Measurements from ENCODE around the gene GGCT.

The GGCT gene

GRCh38 chr7:30459591-30460245 lies 44.9 kb downstream of the GGCT start:
- DNase-seq, result no peak

GRCh38 chr7:30458311-30458710 lies 46.3 kb downstream of the GGCT start:
- DNase-seq, result no peak

DNA sequence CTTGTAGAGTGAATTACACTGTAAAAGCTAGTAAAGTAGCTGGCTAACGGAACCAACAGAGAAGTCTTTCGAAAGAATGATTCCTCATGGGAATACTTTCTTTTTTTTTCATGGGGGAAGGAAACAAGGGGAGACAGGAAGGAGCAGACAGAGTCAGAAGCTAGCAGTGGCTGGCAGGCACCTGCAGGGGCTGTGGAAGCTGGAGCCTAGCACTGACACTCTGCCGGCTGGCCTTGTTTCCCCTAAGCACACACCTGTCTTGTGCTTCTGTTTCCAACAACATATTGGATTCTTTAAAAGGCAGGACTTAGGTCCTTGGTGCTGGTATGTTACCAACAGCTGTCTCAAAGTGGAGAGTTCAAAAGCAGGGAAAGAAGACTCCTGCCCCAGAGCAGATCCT lies 50.7 kb downstream of the GGCT start:
- no peak for DNase-seq

DNA sequence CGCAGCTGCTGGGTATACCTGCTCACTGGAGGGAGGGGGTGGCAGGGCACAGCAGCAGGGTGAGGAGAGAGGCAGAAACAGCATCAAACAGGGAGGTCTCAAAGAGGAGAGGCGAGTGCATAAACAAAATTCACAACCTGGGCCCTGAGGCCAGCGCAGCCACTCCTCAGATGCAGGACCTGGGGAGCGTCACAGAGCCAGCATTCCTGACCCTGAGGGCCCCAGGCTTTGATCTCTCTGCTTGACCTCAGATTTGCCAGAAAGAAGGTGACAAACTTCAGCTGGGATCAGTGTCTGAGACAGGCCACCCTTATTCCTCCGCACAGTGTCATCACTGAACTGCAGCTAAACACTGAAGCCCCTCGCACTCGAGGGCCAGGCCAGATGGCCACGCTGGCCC lies 51.6 kb downstream of the GGCT start:
- no peak for DNase-seq

- no peak for DNase-seq
Observed at GRCh38 chr7:30452280-30452930, 52.2 kb downstream of the GGCT start.

DNA sequence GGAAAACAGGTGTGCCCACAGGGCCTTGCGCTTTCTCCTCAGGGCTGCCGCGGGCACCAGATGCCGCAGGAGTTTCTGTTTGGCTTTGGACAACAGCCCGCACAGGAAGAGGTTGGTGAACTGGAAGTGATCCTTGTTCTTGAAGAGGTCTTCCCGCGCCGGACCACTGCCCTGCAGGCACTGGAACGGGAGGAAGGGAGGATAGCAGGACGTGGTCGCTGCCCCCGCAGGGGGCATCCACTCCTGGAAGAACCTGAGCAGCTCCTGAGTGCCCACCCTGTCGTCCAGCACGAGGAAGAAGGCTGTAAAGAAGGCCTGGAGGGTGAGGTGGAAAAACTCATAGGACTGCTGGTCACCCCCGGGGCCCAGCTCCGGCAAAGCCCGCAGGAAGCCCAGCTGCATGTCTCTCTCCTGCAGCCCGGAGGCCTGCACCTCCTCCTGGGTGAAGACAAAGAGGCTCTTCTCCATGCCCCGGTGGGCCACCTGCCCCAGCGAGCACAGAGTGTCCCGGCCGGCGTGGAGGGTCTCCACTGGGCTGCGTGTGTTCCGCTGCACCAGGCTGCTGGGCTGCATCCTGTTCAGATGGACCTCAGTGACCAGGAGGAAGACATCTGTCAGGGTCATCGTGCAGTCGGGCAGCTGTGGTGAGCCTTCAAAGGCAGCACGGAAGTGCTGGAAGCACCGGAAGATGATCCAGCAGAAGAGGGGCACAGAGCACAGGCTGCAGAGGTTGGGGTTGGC lies 52.9 kb downstream of the GGCT start:
- no peak for DNase-seq

GRCh38 chr7:30450983-30451497 lies 53.6 kb downstream of the GGCT start:
- no peak for DNase-seq

DNA sequence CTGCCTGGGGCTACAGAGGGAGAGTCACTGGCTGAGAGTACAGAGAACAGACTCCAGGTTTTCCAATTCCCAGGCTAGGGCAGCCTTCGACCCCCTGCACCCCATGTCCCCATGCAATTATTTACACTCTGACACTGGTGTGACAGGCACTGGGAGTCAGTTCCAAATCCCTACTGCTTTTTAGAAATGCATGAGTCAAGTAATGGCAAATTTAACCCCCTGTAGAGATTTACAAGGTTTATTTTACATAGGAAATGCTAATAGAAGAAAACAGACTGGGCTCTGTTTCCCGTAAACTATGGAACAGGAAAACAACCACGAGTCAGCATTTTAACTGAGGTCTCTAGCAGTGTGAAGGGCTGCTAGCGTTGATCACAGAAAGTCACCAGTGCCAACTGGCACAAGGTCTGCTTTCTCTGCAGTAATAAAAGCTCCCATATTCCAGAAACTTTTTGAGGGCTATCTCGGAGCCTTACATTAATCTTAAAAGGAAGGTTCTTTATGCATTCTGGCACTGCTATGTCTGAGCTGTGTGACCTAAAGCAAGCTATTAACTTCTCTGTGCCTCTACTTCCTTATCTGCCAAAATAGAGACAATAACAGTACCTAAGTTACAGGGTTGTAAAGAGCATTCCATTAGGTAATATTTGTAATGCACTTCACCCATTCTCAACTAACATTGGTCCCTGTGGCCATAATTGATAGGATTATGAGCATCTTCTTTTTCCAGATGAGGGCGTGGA lies 54.2 kb downstream of the GGCT start:
- DNase-seq, result no peak

- no peak for DNase-seq
Observed at GRCh38 chr7:30448461-30449189, 56.0 kb downstream of the GGCT start.

DNA sequence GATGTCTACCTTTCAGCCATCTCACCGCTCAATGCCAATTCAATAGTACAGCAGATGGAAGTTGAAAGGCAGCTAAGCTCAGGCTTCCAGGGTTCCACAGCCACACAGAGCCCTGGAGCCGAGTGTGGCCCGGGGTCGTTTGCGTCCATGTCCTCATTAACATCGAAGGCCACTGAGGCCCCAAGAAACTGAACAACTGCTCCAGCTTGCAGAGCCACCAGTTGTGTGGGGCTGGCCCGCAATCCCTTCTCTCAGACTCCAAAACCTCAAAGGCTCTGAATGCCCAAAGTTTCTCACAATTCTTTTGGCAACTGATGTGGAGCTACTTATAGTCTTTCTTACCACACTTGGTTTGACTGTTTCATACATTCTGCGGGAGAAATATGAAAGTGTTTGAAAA lies 57.2 kb downstream of the GGCT start:
- no peak for DNase-seq

Measured in activated T-cell treated with anti-CD3 and anti-CD28 coated beads for 4 hours (primary cell).